ENCODE data around the gene DDX39A. TPM values are rescaled to one million over a fixed set of nuclear protein-coding genes. Genes with fewer than 3 reads are reported as not detected.
A peak's percentile ranks its signal among the peaks of the same experiment; 100 is the strongest.
"Not testable (repeated sequence)": the region's sequence is repeated elsewhere in the genome, so short reads cannot be mapped to it uniquely, and the experiment has no call there.

The DDX39A gene
- total RNA-seq, 2 experiments from 2014 or later, result 233 to 234 TPM

- Mint-ChIP-seq H3K27ac (peak overlapping the region; percentile 93), H3K4me1 (peaks cover 68% of the 10 kb centered on the region)
- H3K4me3 Mint-ChIP-seq; H3K36me3 Mint-ChIP-seq (ENCODE audit: low read depth); H3K9me3 Mint-ChIP-seq; H3K27me3 Mint-ChIP-seq; DNase-seq: not testable (repeated sequence)
- ChIA-PET CTCF (interaction anchor here (1.0 kb wide), 1 partner anchor 14 kb away, joined by 3 read pairs; no protein-coding TSS in a partner anchor), POLR2A (interaction anchor here (0.9 to 15.5 kb wide), 13 partner anchors 8 to 144 kb away, joined by 3 to 218 read pairs (median 5); partner anchors contain the start of genes ADGRE5 and DNAJB1)
Observed at GRCh38 chr19:14374313-14374712, 44.8 kb downstream of the DDX39A start.

- not testable (repeated sequence) for DNase-seq; H3K4me3 Mint-ChIP-seq; H3K27me3 Mint-ChIP-seq; H3K9me3 Mint-ChIP-seq; H3K36me3 Mint-ChIP-seq (ENCODE audit: low read depth)
- ChIA-PET CTCF (interaction anchor here (0.9 kb wide), 1 partner anchor 9 kb away, joined by 5 read pairs; no protein-coding TSS in a partner anchor), POLR2A (interaction anchor here (4.5 kb wide), 1 partner anchor 10 kb away, joined by 35 read pairs; the partner anchor contains the start of gene ADGRE5)
- Mint-ChIP-seq H3K27ac (peak overlapping the region; percentile 34), H3K4me1 (peaks cover 69% of the 10 kb centered on the region)
Observed at GRCh38 chr19:14372384-14373077, 46.6 kb downstream of the DDX39A start.

- peaks cover 79% of the 10 kb centered on the region for H3K4me1 Mint-ChIP-seq
- H3K36me3 Mint-ChIP-seq (ENCODE audit: low read depth), result no peaks in the 10 kb centered on the region
Observed at GRCh38 chr19:14371301-14371821, 47.8 kb downstream of the DDX39A start.

GRCh38 chr19:14370940-14371280, 48.2 kb downstream of the DDX39A start:
- ChIA-PET CTCF (interaction anchor here (1.1 to 1.6 kb wide), 3 partner anchors 9 to 234 kb away, joined by 5 to 30 read pairs (median 8); partner anchors contain the start of genes ADGRE5 and ASF1B), POLR2A (interaction anchor here (0.6 to 12.0 kb wide), 7 partner anchors 9 to 1252 kb away, joined by 3 to 308 read pairs (median 4); partner anchors contain the start of gene ADGRE5)
- DNase-seq, result no peak
- H3K27ac Mint-ChIP-seq, result peak overlapping the region; percentile 89
- H3K4me1 Mint-ChIP-seq, result peaks cover 78% of the 10 kb centered on the region
- H3K9me3 Mint-ChIP-seq, result no peaks in the 10 kb centered on the region
- H3K27me3 Mint-ChIP-seq, result no peaks in the 10 kb centered on the region
- peak overlapping the region; percentile 76 for H3K4me3 Mint-ChIP-seq
- no peaks in the 10 kb centered on the region for H3K36me3 Mint-ChIP-seq (ENCODE audit: low read depth)

More at GRCh38 chr19:14371301-14371821, 47.8 kb downstream of the DDX39A start:
- peak overlapping the region; percentile 25 for H3K4me3 Mint-ChIP-seq
- ChIA-PET CTCF (interaction anchor here (1.6 kb wide), 1 partner anchor 10 kb away, joined by 30 read pairs; the partner anchor contains the start of gene ADGRE5), POLR2A (interaction anchor here (1.6 to 11.0 kb wide), 4 partner anchors 9 to 15 kb away, joined by 4 to 308 read pairs (median 52); partner anchors contain the start of gene ADGRE5)
- no peak for DNase-seq
- no peaks in the 10 kb centered on the region for H3K9me3 Mint-ChIP-seq
- peak overlapping the region; percentile 89 for H3K27ac Mint-ChIP-seq
- no peaks in the 10 kb centered on the region for H3K27me3 Mint-ChIP-seq

- ChIA-PET CTCF (interaction anchor here (0.6 to 1.6 kb wide), 4 partner anchors 9 to 234 kb away, joined by 3 to 30 read pairs (median 6); partner anchors contain the start of genes ADGRE5 and ASF1B), POLR2A (interaction anchor here (0.6 to 12.0 kb wide), 7 partner anchors 8 to 1252 kb away, joined by 3 to 308 read pairs (median 4); partner anchors contain the start of gene ADGRE5)
- DNase-seq, result peak; percentile 68
- H3K9me3 Mint-ChIP-seq, result no peaks in the 10 kb centered on the region
- peaks cover 75% of the 10 kb centered on the region for H3K4me1 Mint-ChIP-seq
- H3K27ac Mint-ChIP-seq, result peak overlapping the region; percentile 89
- no peaks in the 10 kb centered on the region for H3K27me3 Mint-ChIP-seq
- peak overlapping the region; percentile 76 for H3K4me3 Mint-ChIP-seq
- no peaks in the 10 kb centered on the region for H3K36me3 Mint-ChIP-seq (ENCODE audit: low read depth)
Observed at GRCh38 chr19:14370169-14370939, 48.8 kb downstream of the DDX39A start.

- no peaks in the 10 kb centered on the region for H3K27me3 Mint-ChIP-seq
- ChIA-PET CTCF (interaction anchor here (1.0 to 1.6 kb wide), 6 partner anchors 8 to 233 kb away, joined by 4 to 30 read pairs (median 6); partner anchors contain the start of genes ADGRE5 and ASF1B), POLR2A (interaction anchor here (1.6 to 12.0 kb wide), 4 partner anchors 7 to 39 kb away, joined by 4 to 308 read pairs (median 124); partner anchors contain the start of gene ADGRE5)
- H3K4me1 Mint-ChIP-seq, result peaks cover 75% of the 10 kb centered on the region
- DNase-seq, result peak; percentile 88
- peak overlapping the region; percentile 89 for H3K27ac Mint-ChIP-seq
- H3K9me3 Mint-ChIP-seq, result no peaks in the 10 kb centered on the region
- peak overlapping the region; percentile 76 for H3K4me3 Mint-ChIP-seq
- no peaks in the 10 kb centered on the region for H3K36me3 Mint-ChIP-seq (ENCODE audit: low read depth)
Observed at GRCh38 chr19:14369399-14370168, 49.6 kb downstream of the DDX39A start.

- H3K4me3 Mint-ChIP-seq, result peak overlapping the region; percentile 28
- H3K4me1 Mint-ChIP-seq, result peaks cover 74% of the 10 kb centered on the region
- peak overlapping the region; percentile 89 for H3K27ac Mint-ChIP-seq
- no peaks in the 10 kb centered on the region for H3K27me3 Mint-ChIP-seq
- no peak for DNase-seq
- ChIA-PET CTCF (interaction anchor here (0.7 to 2.0 kb wide), 6 partner anchors 13 to 232 kb away, joined by 3 to 16 read pairs (median 4); partner anchors contain the start of genes ADGRE5 and ASF1B), POLR2A (interaction anchor here (2.5 to 12.0 kb wide), 4 partner anchors 7 to 41 kb away, joined by 21 to 308 read pairs (median 124); partner anchors contain the start of gene ADGRE5)
- no peaks in the 10 kb centered on the region for H3K36me3 Mint-ChIP-seq (ENCODE audit: low read depth)
- no peaks in the 10 kb centered on the region for H3K9me3 Mint-ChIP-seq
Observed at GRCh38 chr19:14368011-14368513, 51.1 kb downstream of the DDX39A start.

GRCh38 chr19:14367016-14367415, 52.1 kb downstream of the DDX39A start:
- CTCF ChIA-PET, result interaction anchor here (0.9 to 2.2 kb wide), 5 partner anchors 9 to 231 kb away, joined by 3 to 16 read pairs (median 6); partner anchors contain the start of genes ADGRE5 and ASF1B
- no peak overlapping the region for H3K4me3 Mint-ChIP-seq
- DNase-seq, result no peak

GRCh38 chr19:14366529-14366928, 52.6 kb downstream of the DDX39A start:
- POLR2A ChIA-PET, result interaction anchor here (0.7 to 12.0 kb wide), 11 partner anchors 9 to 230 kb away, joined by 3 to 308 read pairs (median 4); partner anchors contain the start of genes ADGRE5, ASF1B and DNAJB1
- H3K4me1 Mint-ChIP-seq, result peaks cover 73% of the 10 kb centered on the region
- peak overlapping the region; percentile 89 for H3K27ac Mint-ChIP-seq
- H3K9me3 Mint-ChIP-seq, result no peaks in the 10 kb centered on the region
- H3K4me3 Mint-ChIP-seq, result peak overlapping the region; percentile 61
- CTCF ChIA-PET, result interaction anchor here (0.8 to 2.2 kb wide), 8 partner anchors 9 to 230 kb away, joined by 3 to 16 read pairs (median 4); partner anchors contain the start of genes ADGRE5 and ASF1B
- H3K27me3 Mint-ChIP-seq, result no peaks in the 10 kb centered on the region
- peak; percentile 90 for DNase-seq
- no peaks in the 10 kb centered on the region for H3K36me3 Mint-ChIP-seq (ENCODE audit: low read depth)

More at GRCh38 chr19:14367016-14367415, 52.1 kb downstream of the DDX39A start:
- Mint-ChIP-seq H3K27ac (peak overlapping the region; percentile 89), H3K4me1 (peaks cover 73% of the 10 kb centered on the region), H3K9me3 (no peaks in the 10 kb centered on the region), H3K36me3 (ENCODE audit: low read depth) (no peaks in the 10 kb centered on the region), H3K27me3 (no peaks in the 10 kb centered on the region)
- POLR2A ChIA-PET, result interaction anchor here (1.1 to 12.0 kb wide), 6 partner anchors 8 to 231 kb away, joined by 4 to 308 read pairs (median 44); partner anchors contain the start of genes ADGRE5, ASF1B and DNAJB1

GRCh38 chr19:14364098-14364443, 55.1 kb downstream of the DDX39A start:
- peak overlapping the region; percentile 72 for H3K27ac Mint-ChIP-seq
- not testable (repeated sequence) for H3K9me3 Mint-ChIP-seq; DNase-seq; H3K27me3 Mint-ChIP-seq; H3K36me3 Mint-ChIP-seq (ENCODE audit: low read depth)
- ChIA-PET POLR2A (interaction anchor here (0.9 to 12.0 kb wide), 11 partner anchors 7 to 227 kb away, joined by 3 to 308 read pairs (median 5); partner anchors contain the start of genes ADGRE5, ASF1B and DDX39A), CTCF (interaction anchor here (0.9 to 3.8 kb wide), 8 partner anchors 8 to 228 kb away, joined by 3 to 35 read pairs (median 5); partner anchors contain the start of genes ADGRE5 and ASF1B)
- H3K4me3 Mint-ChIP-seq, result peak overlapping the region; percentile 81
- peaks cover 60% of the 10 kb centered on the region for H3K4me1 Mint-ChIP-seq

Data from activated CD4-positive, alpha-beta memory T cell treated with anti-CD3 and anti-CD28 coated beads, Interleukin-2, amount 10 ng/mL, durations not matched to agents 7 days and 5 days (primary cell).